ENCODE data around the gene ABCA4. TPM values are rescaled to one million over a fixed set of nuclear protein-coding genes. Genes with fewer than 3 reads are reported as not detected.

The ABCA4 gene
- total and polyA plus RNA-seq, 5 donors, result 0.06 to 0.19 (median 0.09) TPM; not detected in 2

- no peak overlapping the region for H3K4me3 ChIP-seq (ENCODE audit: low read length)
- H3K27ac ChIP-seq (ENCODE audit: low read length), result no peak overlapping the region
- peak; percentile 17 to 20 for ATAC-seq
- H3K4me1 ChIP-seq (ENCODE audit: control insufficient read depth, insufficient read depth, low read length), result no peaks in the 10 kb centered on the region
- no peak for DNase-seq
- intact Hi-C loops (cut with DNase I), result no loop called here
- 70% methylated on average over 8 of the region's 8 CpGs for WGBS
- no peaks in the 10 kb centered on the region for H3K9me3 ChIP-seq (ENCODE audit: control insufficient read depth, low read length)
- H3K27me3 ChIP-seq (ENCODE audit: control insufficient read depth, insufficient read depth), result no peaks in the 10 kb centered on the region
These were observed 107.5 kb downstream of the ABCA4 start for GRCh38 chr1:94013367-94013878.

- Histone ChIP-seq H3K27me3 (ENCODE audit: control insufficient read depth, insufficient read depth) (no peaks in the 10 kb centered on the region), H3K9me3 (ENCODE audit: control insufficient read depth, low read length) (no peaks in the 10 kb centered on the region), H3K27ac (ENCODE audit: low read length) (no peak overlapping the region), H3K4me1 (ENCODE audit: control insufficient read depth, insufficient read depth, low read length) (no peaks in the 10 kb centered on the region), H3K4me3 (ENCODE audit: low read length) (no peak overlapping the region)
- DNase-seq (no peak), ATAC-seq (peak in 1 of 2 donors; percentile 38)
- 39% methylated on average over 19 of the region's 19 CpGs for WGBS
- intact Hi-C loops (cut with DNase I), result no loop called here
These were observed 108.1 kb downstream of the ABCA4 start for GRCh38 chr1:94012708-94013366.

- H3K4me3 ChIP-seq (ENCODE audit: low read length), result no peak overlapping the region
- H3K27ac ChIP-seq (ENCODE audit: low read length), result no peak overlapping the region
- no peak for ATAC-seq
- H3K27me3 ChIP-seq (ENCODE audit: control insufficient read depth, insufficient read depth), result no peaks in the 10 kb centered on the region
- no peaks in the 10 kb centered on the region for H3K4me1 ChIP-seq (ENCODE audit: control insufficient read depth, insufficient read depth, low read length)
- DNase-seq, result no peak
- intact Hi-C loops (cut with DNase I), result no loop called here
- H3K9me3 ChIP-seq (ENCODE audit: control insufficient read depth, low read length), result no peaks in the 10 kb centered on the region
- WGBS, result 75% methylated on average over 6 of the region's 6 CpGs
These were observed 109.0 kb downstream of the ABCA4 start for GRCh38 chr1:94011709-94012595.

GRCh38 chr1:94011129-94011528, 109.8 kb downstream of the ABCA4 start:
- WGBS, result 89% methylated on average over 8 of the region's 8 CpGs
- ATAC-seq (no peak), DNase-seq (no peak)
- intact Hi-C loops (cut with DNase I), result no loop called here
- Histone ChIP-seq H3K9me3 (ENCODE audit: control insufficient read depth, low read length) (no peaks in the 10 kb centered on the region), H3K27ac (ENCODE audit: low read length) (no peak overlapping the region), H3K4me3 (ENCODE audit: low read length) (no peak overlapping the region), H3K4me1 (ENCODE audit: control insufficient read depth, insufficient read depth, low read length) (no peaks in the 10 kb centered on the region), H3K27me3 (ENCODE audit: control insufficient read depth, insufficient read depth) (no peaks in the 10 kb centered on the region)

GRCh38 chr1:94009304-94009703, 111.6 kb downstream of the ABCA4 start:
- no peaks in the 10 kb centered on the region for H3K4me1 ChIP-seq (ENCODE audit: control insufficient read depth, insufficient read depth, low read length)
- no peaks in the 10 kb centered on the region for H3K27me3 ChIP-seq (ENCODE audit: control insufficient read depth, insufficient read depth)
- no peak overlapping the region for H3K4me3 ChIP-seq (ENCODE audit: low read length)
- no peaks in the 10 kb centered on the region for H3K9me3 ChIP-seq (ENCODE audit: control insufficient read depth, low read length)
- intact Hi-C loops (cut with DNase I), result no loop called here
- no peak for ATAC-seq
- WGBS, result 82% methylated on average over 3 of the region's 3 CpGs
- no peak overlapping the region for H3K27ac ChIP-seq (ENCODE audit: low read length)
- DNase-seq, result no peak

- 43% methylated on average over 2 of the region's 2 CpGs for whole genome bisulfite sequencing
- no peak overlapping the region for H3K27ac ChIP-seq (ENCODE audit: low read length)
- ATAC-seq (no peak), DNase-seq (no peak)
- H3K4me1 ChIP-seq (ENCODE audit: control insufficient read depth, insufficient read depth, low read length), result no peaks in the 10 kb centered on the region
- intact Hi-C loops (cut with DNase I), result no loop called here
- H3K4me3 ChIP-seq (ENCODE audit: low read length), result no peak overlapping the region
- no peaks in the 10 kb centered on the region for H3K27me3 ChIP-seq (ENCODE audit: control insufficient read depth, insufficient read depth)
- no peaks in the 10 kb centered on the region for H3K9me3 ChIP-seq (ENCODE audit: control insufficient read depth, low read length)
These were observed 114.3 kb downstream of the ABCA4 start for GRCh38 chr1:94006604-94007003.

- H3K9me3 ChIP-seq (ENCODE audit: control insufficient read depth, low read length), result no peaks in the 10 kb centered on the region
- H3K27me3 ChIP-seq (ENCODE audit: control insufficient read depth, insufficient read depth), result no peaks in the 10 kb centered on the region
- DNase-seq (no peak), ATAC-seq (no peak)
- 67% methylated on average over 2 of the region's 2 CpGs for WGBS
- no peak overlapping the region for H3K27ac ChIP-seq (ENCODE audit: low read length)
- no peak overlapping the region for H3K4me3 ChIP-seq (ENCODE audit: low read length)
- no peaks in the 10 kb centered on the region for H3K4me1 ChIP-seq (ENCODE audit: control insufficient read depth, insufficient read depth, low read length)
- intact Hi-C loops (cut with DNase I), result no loop called here
These were observed 116.0 kb downstream of the ABCA4 start for GRCh38 chr1:94004924-94005323.

- Histone ChIP-seq H3K4me1 (ENCODE audit: control insufficient read depth, insufficient read depth, low read length) (no peaks in the 10 kb centered on the region), H3K27ac (ENCODE audit: low read length) (no peak overlapping the region), H3K9me3 (ENCODE audit: control insufficient read depth, low read length) (no peaks in the 10 kb centered on the region), H3K4me3 (ENCODE audit: low read length) (no peak overlapping the region), H3K27me3 (ENCODE audit: control insufficient read depth, insufficient read depth) (no peaks in the 10 kb centered on the region)
- 84% methylated on average over 14 of the region's 14 CpGs for WGBS
- DNase-seq (no peak), ATAC-seq (no peak)
- intact Hi-C loops (cut with DNase I), result no loop called here
These were observed 118.7 kb downstream of the ABCA4 start for GRCh38 chr1:94002046-94002787.

GRCh38 chr1:94001397-94002045, 119.4 kb downstream of the ABCA4 start:
- H3K9me3 ChIP-seq (ENCODE audit: control insufficient read depth, low read length), result no peaks in the 10 kb centered on the region
- H3K27me3 ChIP-seq (ENCODE audit: control insufficient read depth, insufficient read depth), result no peaks in the 10 kb centered on the region
- WGBS, result 84% methylated on average over 20 of the region's 20 CpGs
- ATAC-seq, result no peak
- no peak overlapping the region for H3K4me3 ChIP-seq (ENCODE audit: low read length)
- H3K27ac ChIP-seq (ENCODE audit: low read length), result no peak overlapping the region
- DNase-seq, result no peak
- no peaks in the 10 kb centered on the region for H3K4me1 ChIP-seq (ENCODE audit: control insufficient read depth, insufficient read depth, low read length)
- intact Hi-C loops (cut with DNase I), result no loop called here

GRCh38 chr1:94000510-94001282, 120.3 kb downstream of the ABCA4 start:
- no peaks in the 10 kb centered on the region for H3K4me1 ChIP-seq (ENCODE audit: control insufficient read depth, insufficient read depth, low read length)
- ATAC-seq (no peak), DNase-seq (no peak)
- 96% methylated on average over 12 of the region's 12 CpGs for WGBS
- intact Hi-C loops (cut with DNase I), result no loop called here
- H3K4me3 ChIP-seq (ENCODE audit: low read length), result no peak overlapping the region
- H3K27ac ChIP-seq (ENCODE audit: low read length), result no peak overlapping the region
- H3K27me3 ChIP-seq (ENCODE audit: control insufficient read depth, insufficient read depth), result no peaks in the 10 kb centered on the region
- H3K9me3 ChIP-seq (ENCODE audit: control insufficient read depth, low read length), result no peaks in the 10 kb centered on the region
